Gastrocnemius medialis (tissue), 4 donors: Measurements from ENCODE around the gene GP9. TPM values are rescaled to one million over a fixed set of nuclear protein-coding genes. Genes with fewer than 3 reads are reported as not detected.

Source experiments
- ATAC-seq, 2 donors: fragments of 150-250 bp; one replicate each; pipeline ENCODE4 v1.9.1; 2016
- DNase-seq, 2 donors: peaks; one replicate each; pipeline ENCODE4 v3.0.0-alpha.2; 2019
- H3K27ac ChIP-seq, 4 donors: fragments of 200-600 bp; sonication (generic); 1 replicate in 1 of 4; 2 replicates in 3 of 4; pipeline ENCODE4 v1.5.1; 2016 to 2018; ENCODE audit warnings: mild to moderate bottlenecking in 2 of 4, moderate library complexity in 1 of 4
- H3K27me3 ChIP-seq, 3 donors: fragments of 200-600 bp; sonication (generic) in 2 of 3; 1 replicate in 1 of 3; 2 replicates in 2 of 3; pipeline versions ENCODE4 v1.5.1 to v1.6.0; 2016 to 2019; ENCODE audit warnings: mild to moderate bottlenecking in 1 of 3, moderate library complexity in 1 of 3
- H3K36me3 ChIP-seq, 2 donors: fragments of 200-600 bp; sonication (generic) in 1 of 2; one replicate each; pipeline ENCODE4 v1.5.1; 2017 to 2018
- H3K4me1 ChIP-seq, 2 donors: fragments of 200-600 bp; sonication (generic) in 1 of 2; one replicate each; pipeline ENCODE4 v1.5.1; 2016 to 2017; ENCODE audit warnings: mild to moderate bottlenecking in 2 of 2
- H3K4me3 ChIP-seq, 4 donors: fragments of 200-600 bp; sonication (generic) in 3 of 4; 1 replicate in 1 of 4; 2 replicates in 3 of 4; pipeline ENCODE4 v1.5.1; 2016 to 2019; ENCODE audit warnings: mild to moderate bottlenecking in 2 of 4
- H3K9me3 ChIP-seq, 3 donors: fragments of 200-600 bp; sonication (generic) in 2 of 3; 1 replicate in 1 of 3; 2 replicates in 2 of 3; pipeline ENCODE4 v1.5.1; 2016 to 2019
- POLR2A ChIP-seq, 2 donors: fragments of 450-650 bp; IDR thresholded peaks; one replicate each; pipeline ENCODE4 v1.6.1; 2017; ENCODE audit warnings: antibody characterized with exemption in 2 of 2, mild to moderate bottlenecking in 2 of 2, moderate library complexity in 2 of 2
- in situ Hi-C, 4 donors: fragments of 200-750 bp; cut with MboI; loops; one replicate each; pipeline versions ENCODE4 v1.15.0 to v1.8.0; 2017; ENCODE audit warnings: low sequenced_read_pairs in 4 of 4
- intact Hi-C: fragments of 100-400 bp; cut with DNase I; formaldehyde crosslinking; loops from one replicate; pipeline ENCODE4 v1.15.1; 2023; ENCODE audit warnings: low total_unique reads
- total RNA-seq, 4 donors: library from RNA; depleted of rRNA; stranded (reverse); fragments of >200 nt; gene quantifications; one replicate each; pipeline versions ENCODE4 v1.1.0 to v1.2.3, GENCODE V29; 2016
- TF ChIP-seq, protein P1 (sequence below), 5 experiments: fragments of 450-650 bp in 3 of 5; fragments of 200-600 bp in 2 of 5; sonication (generic) in 2 of 5; IDR thresholded peaks in 4 of 5; conservative IDR thresholded peaks in 1 of 5; 1 replicate in 4 of 5; 2 replicates in 1 of 5; pipeline ENCODE4 v1.5.1; 2016 to 2019; ENCODE audit warnings: antibody characterized with exemption in 5 of 5, mild to moderate bottlenecking in 3 of 5, moderate library complexity in 3 of 5

The GP9 gene
- total RNA-seq, 4 donors from 2014 or later: 0.42 TPM; not detected in 3

DNA sequence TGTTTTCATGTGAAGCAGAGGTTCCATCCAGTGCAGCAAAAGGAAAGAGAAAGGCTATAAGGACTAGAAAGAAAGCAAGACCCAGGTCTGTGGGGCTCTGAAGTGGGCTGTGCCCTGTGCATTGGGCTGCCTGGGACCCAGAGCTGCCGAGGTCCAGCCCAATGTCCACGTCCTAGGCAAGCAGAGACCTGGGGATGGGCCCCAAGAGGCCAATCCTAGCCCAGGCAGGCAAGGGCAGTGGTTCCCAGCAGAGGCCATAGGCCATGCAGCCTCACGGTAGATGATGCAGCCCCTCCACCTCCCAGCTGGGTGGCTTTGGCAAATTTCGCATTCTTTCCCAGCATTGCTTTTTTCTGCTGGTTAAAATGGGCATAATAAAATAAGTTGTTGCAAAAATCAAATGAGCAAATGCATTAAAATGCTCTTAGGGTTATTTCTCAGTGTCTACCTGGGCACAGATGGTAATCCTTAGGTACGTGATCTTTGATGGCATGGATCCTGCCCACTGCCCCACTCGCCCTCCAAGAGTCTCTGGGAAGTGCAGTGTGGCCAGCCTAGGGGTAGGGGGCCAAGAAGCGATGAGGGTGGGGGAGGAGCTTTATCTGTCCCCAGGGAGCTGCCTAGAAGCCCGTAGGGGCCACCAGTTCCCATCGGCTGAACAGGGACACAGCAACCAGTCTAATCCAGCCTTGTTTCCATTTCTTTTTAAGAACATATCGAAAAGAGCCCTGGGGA, 22.3 kb upstream of the GP9 start:
- no peaks in the 10 kb centered on the region for H3K9me3 ChIP-seq
- DNase-seq (no peak), ATAC-seq (no peak)
- H3K4me3 ChIP-seq: no peak overlapping the region
- in situ Hi-C loops (no loop called here), intact Hi-C loops (no loop called here)
- H3K4me1 ChIP-seq: no peaks in the 10 kb centered on the region
- TF ChIP-seq, protein P1, sequence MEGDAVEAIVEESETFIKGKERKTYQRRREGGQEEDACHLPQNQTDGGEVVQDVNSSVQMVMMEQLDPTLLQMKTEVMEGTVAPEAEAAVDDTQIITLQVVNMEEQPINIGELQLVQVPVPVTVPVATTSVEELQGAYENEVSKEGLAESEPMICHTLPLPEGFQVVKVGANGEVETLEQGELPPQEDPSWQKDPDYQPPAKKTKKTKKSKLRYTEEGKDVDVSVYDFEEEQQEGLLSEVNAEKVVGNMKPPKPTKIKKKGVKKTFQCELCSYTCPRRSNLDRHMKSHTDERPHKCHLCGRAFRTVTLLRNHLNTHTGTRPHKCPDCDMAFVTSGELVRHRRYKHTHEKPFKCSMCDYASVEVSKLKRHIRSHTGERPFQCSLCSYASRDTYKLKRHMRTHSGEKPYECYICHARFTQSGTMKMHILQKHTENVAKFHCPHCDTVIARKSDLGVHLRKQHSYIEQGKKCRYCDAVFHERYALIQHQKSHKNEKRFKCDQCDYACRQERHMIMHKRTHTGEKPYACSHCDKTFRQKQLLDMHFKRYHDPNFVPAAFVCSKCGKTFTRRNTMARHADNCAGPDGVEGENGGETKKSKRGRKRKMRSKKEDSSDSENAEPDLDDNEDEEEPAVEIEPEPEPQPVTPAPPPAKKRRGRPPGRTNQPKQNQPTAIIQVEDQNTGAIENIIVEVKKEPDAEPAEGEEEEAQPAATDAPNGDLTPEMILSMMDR (IDR thresholded peaks at IDR 0.05 in 4 of 5, conservative IDR thresholded peaks at IDR 0.05 in 1 of 5): no peak
- TF ChIP-seq POLR2A (IDR thresholded peaks at IDR 0.05): no peak
- H3K27ac ChIP-seq: no peak overlapping the region
- peaks cover 0 to 3% (median 0%) of the 10 kb centered on the region in 3 donors for H3K27me3 ChIP-seq
- H3K36me3 ChIP-seq: no peaks in the 10 kb centered on the region

DNA sequence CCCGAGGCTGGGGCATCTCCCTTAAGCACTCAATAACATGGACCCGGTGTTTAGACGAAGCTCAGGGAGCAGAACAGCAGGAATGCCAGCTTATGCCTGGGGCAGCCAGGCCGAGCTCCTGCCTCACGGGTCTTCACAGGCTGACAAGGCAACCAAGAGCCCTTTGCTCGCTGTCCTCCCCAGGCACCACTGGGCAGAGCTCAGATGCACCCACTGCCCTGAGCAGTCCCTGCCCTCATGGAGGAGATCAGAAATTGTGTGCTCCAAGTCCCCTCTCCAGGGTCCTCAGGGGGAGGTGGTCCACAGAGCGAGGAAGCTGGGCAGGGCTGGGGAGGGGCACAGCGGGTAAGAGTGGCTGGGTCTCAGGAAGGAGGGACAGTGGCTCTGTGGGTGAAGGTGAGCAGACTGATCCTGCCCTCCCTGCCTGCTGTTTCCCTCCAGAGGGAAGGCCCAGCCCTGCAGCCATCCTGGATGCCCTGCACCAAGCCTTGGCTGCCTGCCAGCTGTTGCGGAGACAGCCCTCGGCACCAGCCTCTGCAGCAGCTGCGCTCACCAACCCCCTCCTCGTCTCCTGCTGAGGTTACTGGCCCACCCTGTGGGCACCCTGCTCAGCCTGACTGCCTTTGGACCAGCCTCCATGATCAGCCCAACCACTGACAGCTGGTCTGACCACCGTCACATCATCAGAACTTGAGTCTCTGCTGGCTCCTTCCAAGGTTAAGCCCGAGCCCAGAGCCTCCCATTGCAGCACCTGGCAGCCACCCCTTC, 21.1 kb upstream of the GP9 start:
- H3K9me3 ChIP-seq: no peaks in the 10 kb centered on the region
- H3K27me3 ChIP-seq: peaks cover 0 to 5% (median 0%) of the 10 kb centered on the region in 3 donors
- in situ Hi-C loops (no loop called here), intact Hi-C loops (no loop called here)
- H3K36me3 ChIP-seq: no peaks in the 10 kb centered on the region
- TF ChIP-seq, protein P1 (IDR thresholded peaks at IDR 0.05 in 4 of 5, conservative IDR thresholded peaks at IDR 0.05 in 1 of 5): no peak
- TF ChIP-seq POLR2A (IDR thresholded peaks at IDR 0.05): no peak
- ATAC-seq (no peak), DNase-seq (no peak)
- H3K27ac ChIP-seq: no peak overlapping the region
- no peaks in the 10 kb centered on the region for H3K4me1 ChIP-seq
- no peak overlapping the region for H3K4me3 ChIP-seq

DNA sequence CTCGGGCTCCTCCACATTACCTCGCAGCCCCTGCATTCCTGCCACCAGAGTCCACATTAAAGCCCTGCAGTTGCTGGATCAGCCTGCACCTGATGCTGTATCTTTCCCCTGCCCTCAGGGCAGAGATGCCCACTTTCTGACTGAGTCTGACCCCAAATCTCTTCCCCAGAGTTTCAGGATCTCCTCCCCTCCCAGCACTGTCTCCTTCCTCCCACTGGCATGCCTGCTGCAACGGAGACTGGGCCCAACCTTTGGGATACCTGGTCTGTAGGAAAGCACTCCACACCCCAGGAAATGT, 20.6 kb upstream of the GP9 start:
- intact Hi-C loops (no loop called here), in situ Hi-C loops (no loop called here)
- no peak for ATAC-seq
- Histone ChIP-seq H3K36me3 (no peaks in the 10 kb centered on the region), H3K4me3 (no peak overlapping the region), H3K9me3 (no peaks in the 10 kb centered on the region), H3K27ac (no peak overlapping the region), H3K4me1 (no peaks in the 10 kb centered on the region), H3K27me3 (peaks cover 0 to 7% (median 0%) of the 10 kb centered on the region in 3 donors)
- TF ChIP-seq, protein P1 (IDR thresholded peaks at IDR 0.05 in 4 of 5, conservative IDR thresholded peaks at IDR 0.05 in 1 of 5): no peak
- TF ChIP-seq POLR2A (IDR thresholded peaks at IDR 0.05): no peak
- DNase-seq: no peak

DNA sequence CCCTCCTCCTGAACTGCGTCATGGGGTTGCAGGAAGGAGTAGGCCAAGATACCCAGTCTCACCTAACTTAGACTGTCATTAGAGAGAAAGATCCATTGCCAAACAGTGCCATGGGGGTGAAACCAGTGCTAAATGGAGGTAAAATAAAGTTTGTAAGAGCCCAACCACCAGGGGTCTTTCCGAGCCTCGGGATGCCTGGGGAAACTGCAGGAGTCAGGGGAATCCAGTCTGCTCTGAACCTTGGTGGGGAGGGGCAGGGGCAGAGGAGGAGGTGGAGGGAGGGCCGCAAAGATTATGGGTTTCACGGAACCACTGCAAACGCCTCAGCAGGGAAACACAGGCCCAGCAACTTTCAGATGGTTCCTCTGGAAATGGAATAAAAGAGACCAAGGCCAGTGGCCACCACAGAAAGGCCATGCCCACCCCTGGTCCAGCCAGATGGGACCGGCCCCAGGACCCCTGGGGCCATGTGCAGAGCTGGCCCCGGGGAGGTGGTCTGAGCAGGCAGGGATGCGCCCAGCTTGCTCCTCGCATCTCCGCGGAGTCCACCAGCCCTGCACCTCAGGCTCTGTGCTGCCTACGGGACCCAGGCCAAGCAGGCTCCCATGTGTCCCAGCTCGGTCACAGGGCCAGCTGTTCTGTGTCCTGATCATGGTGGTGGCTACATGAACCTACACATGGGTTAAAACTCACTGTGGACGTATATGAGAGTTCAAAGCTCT, 19.8 kb upstream of the GP9 start:
- DNase-seq: no peak
- no peaks in the 10 kb centered on the region for H3K9me3 ChIP-seq
- intact Hi-C loops: no loop called here
- H3K27ac ChIP-seq: no peak overlapping the region
- in situ Hi-C loops: no loop called here
- peaks cover 0 to 3% of the 10 kb centered on the region in 2 donors for H3K4me1 ChIP-seq
- ATAC-seq: no peak
- H3K4me3 ChIP-seq: no peak overlapping the region
- TF ChIP-seq, protein P1 (IDR thresholded peaks at IDR 0.05 in 4 of 5, conservative IDR thresholded peaks at IDR 0.05 in 1 of 5): no peak
- peaks cover 0 to 15% (median 0%) of the 10 kb centered on the region in 3 donors for H3K27me3 ChIP-seq
- no peaks in the 10 kb centered on the region for H3K36me3 ChIP-seq
